Heart right ventricle (tissue), 16 donors: ENCODE measurements around the gene SEMA3D. TPM values are rescaled to one million over a fixed set of nuclear protein-coding genes. Genes with fewer than 3 reads are reported as not detected.

Experiments
- ATAC-seq, 8 donors: fragments of 200-7000 bp; cut with Tn5 transposase; one replicate each; pipeline ENCODE4 v1.9.1; 2020; ENCODE audit warnings: mild to moderate bottlenecking in 8 of 8, moderate library complexity in 8 of 8, moderate number of reproducible peaks in 1 of 8
- DNase-seq, 2 donors: peaks; one replicate each; pipeline ENCODE4 v3.0.0-alpha.2; 2020
- H3K27ac ChIP-seq, 10 donors: fragments of 200-600 bp; sonication (generic) in 2 of 10; one replicate each; pipeline versions ENCODE4 v1.5.0 to v1.8.0; 2020 to 2022; ENCODE audit warnings: mild to moderate bottlenecking in 3 of 10
- H3K27me3 ChIP-seq, 7 donors: fragments of 200-600 bp; one replicate each; pipeline ENCODE4 v1.8.0; 2021 to 2022; ENCODE audit warnings: mild to moderate bottlenecking in 2 of 7
- H3K36me3 ChIP-seq, 9 donors: fragments of 200-600 bp; sonication (generic) in 1 of 9; one replicate each; pipeline versions ENCODE4 v1.5.0 to v1.8.0; 2020 to 2022; ENCODE audit warnings: mild to moderate bottlenecking in 2 of 9
- H3K4me1 ChIP-seq, 9 donors: fragments of 200-600 bp; sonication (generic) in 1 of 9; one replicate each; pipeline versions ENCODE4 v1.5.0 to v1.8.0; 2020 to 2022; ENCODE audit warnings: mild to moderate bottlenecking in 4 of 9
- H3K4me3 ChIP-seq, 10 donors: fragments of 200-600 bp; sonication (generic) in 2 of 10; one replicate each; pipeline versions ENCODE4 v1.5.0 to v1.8.0; 2020 to 2022; ENCODE audit warnings: mild to moderate bottlenecking in 7 of 10, moderate library complexity in 2 of 10
- H3K9me3 ChIP-seq, 11 donors: fragments of 200-600 bp in 10 of 11; sonication (generic) in 2 of 11; one replicate each; pipeline versions ENCODE4 v1.5.0 to v1.8.0; 2013 to 2022; ENCODE audit warnings: mild to moderate bottlenecking in 2 of 11, control low read depth in 1 of 11, moderate library complexity in 1 of 11
- CTCF ChIP-seq, 9 donors: fragments of 200-600 bp; sonication (generic) in 2 of 9; IDR thresholded peaks; one replicate each; pipeline versions ENCODE4 v1.5.0 to v1.8.0; 2021 to 2022; ENCODE audit warnings: antibody characterized with exemption in 9 of 9, mild to moderate bottlenecking in 5 of 9, moderate library complexity in 1 of 9
- WGBS, 2 donors: extraction: QIAGEN DNeasy Blood & Tissue Kit; methylation state at CpG; one replicate each; pipeline ENCODE4 v1.1.7; 2013; ENCODE audit warnings: inconsistent platforms in 1 of 2; 5-methylcytosine and 5-hydroxymethylcytosine counted together
- intact Hi-C, 10 donors: fragments of 100-400 bp; cut with DNase I; formaldehyde crosslinking; loops; one replicate each; pipeline versions ENCODE4 v1.11.1 to v1.14.2; 2022
- polyA plus RNA-seq, 2 donors: library from polyadenylated mRNA; stranded (reverse); fragments of 200-250 nt; gene quantifications; one replicate each; pipeline ENCODE4 v1.2.3, GENCODE V29; 2013
- total RNA-seq, 10 donors: library from RNA; stranded (reverse); fragmentation: NEBNext Ultra II Directional in 3 of 10; extraction: Animal tissue kit (Norgen Biotek cat#: 25700) in 3 of 10; gene quantifications; one replicate each; pipeline versions ENCODE4 v1.2.1 to v1.2.4, GENCODE V29; 2021 to 2023
- donor health status: Arrhythmogenic right ventricular cardiomyopathy.
- donor health status: ischemic (EF 13 %, LVEDD 7.1; RV severe dilation, severe dysfunction).
- donor health status: healthy with polysubstance abuse.
- donor health status: DM: no; HTN: yes; CAD: no.
- donor health status: DM: no; HTN: no; CAD: no.
- donor health status: ischemic (EF 25% LVEDD 6.9; RV normal size, moderate dysfunction).
- donor health status: ischemic (EF 25% LVEDD 5.7; RV mildly dilated, moderate dysfunction).
- donor health status: healthy.
- donor health status: DM: yes; HTN: yes; CAD: no.
- donor health status: Ischemic cardiomyopathy.
- donor health status: ischemic (EF 35%, LVEDD 5.7; RV mildly dilated, moderate dysfunction).
- donor health status: nonischemic (EF 11% LVEDD 7.7; RV severe dilation, severe dysfunction).
- donor health status: DM: yes; HTN: yes; CAD: no.
- donor health status: PGD.
- donor health status: ischemic (EF 29% LVEDD 5.4; RV normal size, mild dysfunction).
- donor health status: nonischemic (EF 23%, LVEDD 6.1; RV moderate dilation, normal function).

Gene SEMA3D
- total and polyA plus RNA-seq, 12 donors = 0.10 to 3.5 (median 0.86) TPM

GRCh38 chr7:85115006-85115405 is 71.8 kb downstream of the SEMA3D start:
- Histone ChIP-seq H3K4me1 (no peaks in the 10 kb centered on the region), H3K27me3 (no peaks in the 10 kb centered on the region), H3K27ac (no peak overlapping the region), H3K9me3 (no peaks in the 10 kb centered on the region), H3K36me3 (no peaks in the 10 kb centered on the region), H3K4me3 (no peak overlapping the region)
- ATAC-seq (no peak), DNase-seq (no peak)
- intact Hi-C loops = no loop called here
- no peak for TF ChIP-seq CTCF (IDR thresholded peaks at IDR 0.05)
- WGBS, 2 donors = 82 to 87% methylated on average over 2 of the region's 2 CpGs

- DNase-seq (no peak), ATAC-seq (no peak)
- 89 to 91% methylated on average over 4 of the region's 4 CpGs for WGBS, 2 donors
- no peaks in the 10 kb centered on the region for H3K4me1 ChIP-seq
- no peak for TF ChIP-seq CTCF (IDR thresholded peaks at IDR 0.05)
- no peak overlapping the region for H3K27ac ChIP-seq
- no peaks in the 10 kb centered on the region for H3K27me3 ChIP-seq
- no peaks in the 10 kb centered on the region for H3K36me3 ChIP-seq
- no peak overlapping the region for H3K4me3 ChIP-seq
- H3K9me3 ChIP-seq = no peaks in the 10 kb centered on the region
- intact Hi-C loops = no loop called here
Measured at GRCh38 chr7:85114342-85114741, 72.5 kb downstream of the SEMA3D start.

GRCh38 chr7:85111761-85112160 is 75.1 kb downstream of the SEMA3D start:
- intact Hi-C loops = no loop called here
- H3K27ac ChIP-seq = no peak overlapping the region
- ATAC-seq (no peak), DNase-seq (no peak)
- 95 to 99% methylated on average over 1 of the region's 1 CpG for WGBS, 2 donors
- H3K36me3 ChIP-seq = no peaks in the 10 kb centered on the region
- no peaks in the 10 kb centered on the region for H3K9me3 ChIP-seq
- no peak for TF ChIP-seq CTCF (IDR thresholded peaks at IDR 0.05)
- no peak overlapping the region for H3K4me3 ChIP-seq
- H3K4me1 ChIP-seq = no peaks in the 10 kb centered on the region
- no peaks in the 10 kb centered on the region for H3K27me3 ChIP-seq

- no peaks in the 10 kb centered on the region for H3K27me3 ChIP-seq
- no peak overlapping the region for H3K4me3 ChIP-seq
- H3K4me1 ChIP-seq = peaks cover 0 to 33% (median 15%) of the 10 kb centered on the region in 9 donors
- no peaks in the 10 kb centered on the region for H3K36me3 ChIP-seq
- ATAC-seq (no peak), DNase-seq (no peak)
- intact Hi-C loops = loop anchor here in 1 of 10 donors (10.0 kb wide), 1 partner anchor 78 kb away; the partner anchor contains the start of gene SEMA3D
- H3K27ac ChIP-seq = no peak overlapping the region
- 91 to 97% methylated on average over 5 of the region's 5 CpGs for WGBS, 2 donors
- no peak for TF ChIP-seq CTCF (IDR thresholded peaks at IDR 0.05)
- H3K9me3 ChIP-seq = no peaks in the 10 kb centered on the region
Measured at GRCh38 chr7:85106719-85107118, 80.1 kb downstream of the SEMA3D start.
